Ectodermal cell (in vitro differentiated cells): ENCODE results near the gene SLC49A3.
"Not testable (repeated sequence)": the region's sequence is repeated elsewhere in the genome, so short reads cannot be mapped to it uniquely, and the experiment has no call there.

Experiments
- H3K27ac ChIP-seq: 2 replicates; pipeline ENCODE4 v1.7.0; 2013; ENCODE audit warnings: mild to moderate bottlenecking, low read depth, low read length; ENCODE audit not compliant: insufficient read depth, poor library complexity, severe bottlenecking
- H3K27me3 ChIP-seq: 2 replicates; pipeline ENCODE4 v1.7.0; 2013; ENCODE audit warnings: mild to moderate bottlenecking, low read length; ENCODE audit not compliant: insufficient read depth, control insufficient read depth, poor library complexity, severe bottlenecking
- H3K36me3 ChIP-seq: one replicate; pipeline ENCODE4 v1.7.0; 2013; ENCODE audit warnings: low read length; ENCODE audit not compliant: control insufficient read depth, insufficient read depth
- H3K4me1 ChIP-seq: one replicate; pipeline ENCODE4 v1.7.0; 2013; ENCODE audit warnings: low read length; ENCODE audit not compliant: control insufficient read depth, insufficient read depth
- H3K4me3 ChIP-seq: 2 replicates; pipeline ENCODE4 v1.7.0; 2013; ENCODE audit warnings: low read depth, low read length, control low read depth; ENCODE audit not compliant: insufficient read depth
- H3K9me3 ChIP-seq: 2 replicates; pipeline ENCODE4 v1.7.0; 2013; ENCODE audit warnings: mild to moderate bottlenecking, low read length, moderate library complexity; ENCODE audit not compliant: control insufficient read depth
- WGBS, 2 experiments: methylation state at CpG; one replicate each; pipeline ENCODE4 v1.1.7; 2013; ENCODE audit warnings: missing lambda C conversion rate in 2 of 2; 5-methylcytosine and 5-hydroxymethylcytosine counted together

Gene SLC49A3

GRCh38 chr4:703336-704197 lies 14.6 kb upstream of the SLC49A3 start:
- Histone ChIP-seq H3K4me1 (peaks cover 10% of the 10 kb centered on the region), H3K4me3 (no peak overlapping the region), H3K9me3 (no peaks in the 10 kb centered on the region), H3K36me3 (peaks cover 3% of the 10 kb centered on the region), H3K27ac (no peak overlapping the region), H3K27me3 (peaks cover 9% of the 10 kb centered on the region)
- 86 to 90% methylated on average over 10 of the region's 10 CpGs for WGBS, 2 experiments

- Histone ChIP-seq H3K9me3 (no peaks in the 10 kb centered on the region), H3K36me3 (no peaks in the 10 kb centered on the region), H3K27me3 (peaks cover 9% of the 10 kb centered on the region), H3K4me1 (peaks cover 9% of the 10 kb centered on the region), H3K4me3 (no peak overlapping the region), H3K27ac (no peak overlapping the region)
- WGBS, 2 experiments: 88 to 90% methylated on average over 7 of the region's 7 CpGs
Measured at GRCh38 chr4:702618-703048, 13.7 kb upstream of the SLC49A3 start.

- H3K27me3 ChIP-seq: peaks cover 9% of the 10 kb centered on the region
- H3K36me3 ChIP-seq: no peaks in the 10 kb centered on the region
- no peaks in the 10 kb centered on the region for H3K4me1 ChIP-seq
- no peaks in the 10 kb centered on the region for H3K9me3 ChIP-seq
- no peak overlapping the region for H3K4me3 ChIP-seq
- no peak overlapping the region for H3K27ac ChIP-seq
- WGBS, 2 experiments: 92 to 93% methylated on average over 16 of the region's 16 CpGs
Measured at GRCh38 chr4:700587-701264, 11.8 kb upstream of the SLC49A3 start.

GRCh38 chr4:699816-700580 lies 11.0 kb upstream of the SLC49A3 start:
- H3K9me3 ChIP-seq: no peaks in the 10 kb centered on the region
- peaks cover 7% of the 10 kb centered on the region for H3K27me3 ChIP-seq
- no peak overlapping the region for H3K4me3 ChIP-seq
- H3K36me3 ChIP-seq: no peaks in the 10 kb centered on the region
- no peak overlapping the region for H3K27ac ChIP-seq
- WGBS, 2 experiments: 88% methylated on average over 27 of the region's 27 CpGs
- H3K4me1 ChIP-seq: no peaks in the 10 kb centered on the region

- not testable (repeated sequence) for H3K36me3 ChIP-seq, H3K27ac ChIP-seq, H3K4me3 ChIP-seq, H3K27me3 ChIP-seq, H3K9me3 ChIP-seq
- peaks cover 13% of the 10 kb centered on the region for H3K4me1 ChIP-seq
- 94% methylated on average over 12 of the region's 12 CpGs for WGBS, 2 experiments
Measured at GRCh38 chr4:694341-694940, 5.5 kb upstream of the SLC49A3 start.

- 86 to 91% methylated on average over 32 of the region's 32 CpGs for WGBS, 2 experiments
- Histone ChIP-seq H3K27me3 (peaks cover 10% of the 10 kb centered on the region), H3K27ac (no peak overlapping the region)
Measured at GRCh38 chr4:692771-693554, 4.0 kb upstream of the SLC49A3 start.

GRCh38 chr4:689723-690122 lies 772 bp upstream of the SLC49A3 start:
- Histone ChIP-seq H3K9me3 (no peaks in the 10 kb centered on the region), H3K36me3 (no peaks in the 10 kb centered on the region), H3K4me1 (peaks cover 23% of the 10 kb centered on the region), H3K27ac (no peak overlapping the region), H3K27me3 (peaks cover 10% of the 10 kb centered on the region), H3K4me3 (no peak overlapping the region)
- 83 to 85% methylated on average over 8 of the region's 8 CpGs for WGBS, 2 experiments

More at GRCh38 chr4:692771-693554, 4.0 kb upstream of the SLC49A3 start:
- H3K36me3 ChIP-seq: no peaks in the 10 kb centered on the region
- H3K4me1 ChIP-seq: peaks cover 23% of the 10 kb centered on the region
- no peaks in the 10 kb centered on the region for H3K9me3 ChIP-seq
- H3K4me3 ChIP-seq: no peak overlapping the region

GRCh38 chr4:687971-688853 lies 739 bp downstream of the SLC49A3 start:
- no peaks in the 10 kb centered on the region for H3K36me3 ChIP-seq
- no peaks in the 10 kb centered on the region for H3K9me3 ChIP-seq
- H3K27ac ChIP-seq: no peak overlapping the region
- peaks cover 23% of the 10 kb centered on the region for H3K4me1 ChIP-seq
- peaks cover 10% of the 10 kb centered on the region for H3K27me3 ChIP-seq
- H3K4me3 ChIP-seq: peak overlapping the region; percentile 33
- WGBS, 2 experiments: 72 to 76% methylated on average over 26 of the region's 26 CpGs
